MM.1S (cell line): ENCODE results near the gene GRIK2.

Experiments used
- DNase-seq: peaks from one replicate; pipeline ENCODE4 v3.0.0-alpha.2; 2015
- H2AFZ ChIP-seq: fragments of 300-600 bp; sonication (generic); 2 replicates; pipeline ENCODE4 v1.6.0; 2016; ENCODE audit warnings: antibody characterized with exemption, low read length
- H3F3A ChIP-seq: fragments of 300-600 bp; sonication (generic); 2 replicates; pipeline ENCODE4 v1.6.1; 2016; ENCODE audit warnings: mild to moderate bottlenecking, antibody characterized with exemption, low read length, moderate library complexity, mixed read lengths; ENCODE audit not compliant: insufficient read depth
- H3K27ac ChIP-seq: fragments of 300-600 bp; sonication (generic); 2 replicates; pipeline ENCODE4 v1.5.1; 2016; ENCODE audit warnings: mild to moderate bottlenecking, low read length
- H3K27me3 ChIP-seq: fragments of 300-600 bp; sonication (generic); replicated peaks from 2 replicates; pipeline ENCODE4 v1.6.0; 2016; ENCODE audit warnings: low read length; ENCODE audit not compliant: insufficient read depth
- H3K36me3 ChIP-seq: fragments of 300-600 bp; sonication (generic); replicated peaks from 2 replicates; pipeline ENCODE4 v1.6.1; 2016; ENCODE audit warnings: mild to moderate bottlenecking, low read length, mixed read lengths; ENCODE audit not compliant: insufficient read depth
- H3K4me1 ChIP-seq: fragments of 300-600 bp; sonication (generic); 2 replicates; pipeline ENCODE4 v1.6.1; 2016; ENCODE audit warnings: low read length, mixed read lengths
- H3K4me2 ChIP-seq: fragments of 300-600 bp; sonication (generic); 2 replicates; pipeline ENCODE4 v1.6.0; 2016; ENCODE audit warnings: low read depth, low read length
- H3K4me3 ChIP-seq: fragments of 300-600 bp; sonication (generic); 2 replicates; pipeline ENCODE4 v1.5.1; 2016; ENCODE audit warnings: low read length, mixed read lengths
- H3K79me2 ChIP-seq: fragments of 300-600 bp; sonication (generic); 2 replicates; pipeline ENCODE4 v1.6.1; 2016; ENCODE audit warnings: mixed run types, low read length, mixed read lengths
- H3K9ac ChIP-seq: fragments of 300-600 bp; sonication (generic); 2 replicates; pipeline ENCODE4 v1.6.1; 2016; ENCODE audit warnings: low read length, mixed read lengths
- H3K9me2 ChIP-seq: fragments of 300-600 bp; sonication (generic); replicated peaks from 2 replicates; pipeline ENCODE4 v1.6.1; 2016; ENCODE audit warnings: mild to moderate bottlenecking, low read length, mixed read lengths; ENCODE audit not compliant: insufficient read depth
- H3K9me3 ChIP-seq: fragments of 300-600 bp; sonication (generic); replicated peaks from 2 replicates; pipeline ENCODE4 v1.6.1; 2016; ENCODE audit warnings: mild to moderate bottlenecking, low read length, mixed read lengths; ENCODE audit not compliant: insufficient read depth
- H4K20me1 ChIP-seq: fragments of 300-600 bp; sonication (generic); 2 replicates; pipeline ENCODE4 v1.6.1; 2016; ENCODE audit warnings: mild to moderate bottlenecking, low read length, moderate library complexity, mixed read lengths; ENCODE audit not compliant: insufficient read depth
- EZH2 ChIP-seq: fragments of 300-600 bp; sonication (generic); optimal IDR thresholded peaks from 2 replicates; pipeline ENCODE3; 2017; ENCODE audit warnings: low read depth, mild to moderate bottlenecking, antibody characterized with exemption, low read length, mixed read lengths
- EZH2phosphoT487 ChIP-seq: fragments of 300-600 bp; sonication (generic); IDR thresholded peaks from 2 replicates; pipeline ENCODE4 v1.6.1; 2018; ENCODE audit warnings: antibody characterized with exemption, low read length
- TF ChIP-seq, protein P1 (sequence below): fragments of 300-600 bp; sonication (generic); IDR thresholded peaks from 2 replicates; pipeline ENCODE4 v1.5.1; 2016; ENCODE audit warnings: antibody characterized with exemption, low read length, mixed read lengths

GRIK2 gene

DNA sequence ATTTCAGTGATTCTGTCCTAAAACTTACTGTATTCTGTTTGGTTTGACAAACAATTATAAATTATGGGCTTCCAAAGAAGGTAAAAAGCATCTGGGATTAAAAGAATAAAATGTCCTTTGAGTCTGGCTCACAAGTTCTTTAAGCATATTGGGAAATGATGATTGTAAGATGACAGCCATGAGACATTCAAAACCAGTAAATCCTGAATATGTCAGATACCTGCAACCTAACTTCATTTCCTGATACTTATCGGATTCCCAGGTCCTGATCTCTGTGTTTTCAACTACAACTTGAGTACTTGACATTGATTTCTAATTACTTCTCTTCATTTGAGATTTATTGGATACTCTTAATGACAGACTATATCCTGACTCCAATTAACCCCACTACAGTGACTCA is 446.6 kb downstream of the GRIK2 start:
- Histone ChIP-seq H3K9me2 (no peaks in the 10 kb centered on the region), H3K79me2 (no peaks in the 10 kb centered on the region), H3K9me3 (no peaks in the 10 kb centered on the region), H3K4me3 (no peak overlapping the region), H2AFZ (no peak overlapping the region), H3K4me2 (no peak overlapping the region), H3K4me1 (no peaks in the 10 kb centered on the region), H3K27me3 (no peaks in the 10 kb centered on the region), H4K20me1 (no peaks in the 10 kb centered on the region), H3K9ac (no peak overlapping the region), H3K36me3 (no peaks in the 10 kb centered on the region), H3K27ac (no peak overlapping the region), H3F3A (no peaks in the 10 kb centered on the region)
- no peak for DNase-seq
- TF ChIP-seq, protein P1, sequence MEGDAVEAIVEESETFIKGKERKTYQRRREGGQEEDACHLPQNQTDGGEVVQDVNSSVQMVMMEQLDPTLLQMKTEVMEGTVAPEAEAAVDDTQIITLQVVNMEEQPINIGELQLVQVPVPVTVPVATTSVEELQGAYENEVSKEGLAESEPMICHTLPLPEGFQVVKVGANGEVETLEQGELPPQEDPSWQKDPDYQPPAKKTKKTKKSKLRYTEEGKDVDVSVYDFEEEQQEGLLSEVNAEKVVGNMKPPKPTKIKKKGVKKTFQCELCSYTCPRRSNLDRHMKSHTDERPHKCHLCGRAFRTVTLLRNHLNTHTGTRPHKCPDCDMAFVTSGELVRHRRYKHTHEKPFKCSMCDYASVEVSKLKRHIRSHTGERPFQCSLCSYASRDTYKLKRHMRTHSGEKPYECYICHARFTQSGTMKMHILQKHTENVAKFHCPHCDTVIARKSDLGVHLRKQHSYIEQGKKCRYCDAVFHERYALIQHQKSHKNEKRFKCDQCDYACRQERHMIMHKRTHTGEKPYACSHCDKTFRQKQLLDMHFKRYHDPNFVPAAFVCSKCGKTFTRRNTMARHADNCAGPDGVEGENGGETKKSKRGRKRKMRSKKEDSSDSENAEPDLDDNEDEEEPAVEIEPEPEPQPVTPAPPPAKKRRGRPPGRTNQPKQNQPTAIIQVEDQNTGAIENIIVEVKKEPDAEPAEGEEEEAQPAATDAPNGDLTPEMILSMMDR, result no peak

DNA sequence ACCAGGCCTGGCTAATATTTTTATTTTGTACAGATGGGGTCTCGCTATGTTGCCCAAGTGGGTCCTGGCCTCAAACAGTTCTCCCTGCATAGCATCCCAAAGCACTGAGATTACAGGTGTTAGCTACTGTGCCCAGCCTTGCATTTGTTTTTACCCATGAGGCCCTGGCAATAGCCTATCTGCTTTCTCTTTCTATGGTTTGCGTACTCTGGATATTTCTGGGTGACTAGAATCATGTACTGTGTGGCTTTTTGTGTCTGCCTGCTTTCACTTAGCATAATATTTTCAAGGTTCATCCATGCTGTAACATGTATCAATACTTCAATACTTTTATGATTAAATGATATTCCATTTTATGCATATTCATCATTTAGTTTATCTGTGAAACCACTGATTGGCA is 451.7 kb downstream of the GRIK2 start:
- no peak overlapping the region for H2AFZ ChIP-seq
- TF ChIP-seq, protein P1, result no peak
- TF ChIP-seq EZH2, result no peak
- TF ChIP-seq EZH2phosphoT487, result no peak

GRCh38 chr6:101845621-101846020 is 452.1 kb downstream of the GRIK2 start:
- no peaks in the 10 kb centered on the region for H3F3A ChIP-seq
- TF ChIP-seq EZH2, result no peak
- TF ChIP-seq, protein P1, result no peak
- no peak for TF ChIP-seq EZH2phosphoT487
- no peaks in the 10 kb centered on the region for H3K4me1 ChIP-seq
- DNase-seq, result peak; percentile 39
- H3K27ac ChIP-seq, result no peak overlapping the region
- no peaks in the 10 kb centered on the region for H3K36me3 ChIP-seq
- H3K4me2 ChIP-seq, result peak overlapping the region; percentile 8; the same call in 1 of the 2 replicates
- H3K9me2 ChIP-seq, result no peaks in the 10 kb centered on the region
- no peak overlapping the region for H2AFZ ChIP-seq
- H3K79me2 ChIP-seq, result no peaks in the 10 kb centered on the region
- no peaks in the 10 kb centered on the region for H3K9me3 ChIP-seq
- H3K4me3 ChIP-seq, result no peak overlapping the region
- no peak overlapping the region for H3K9ac ChIP-seq
- no peaks in the 10 kb centered on the region for H4K20me1 ChIP-seq
- H3K27me3 ChIP-seq, result no peaks in the 10 kb centered on the region

More for the DNA sequence above, 451.7 kb downstream of the GRIK2 start:
- Histone ChIP-seq H3K4me2 (peak overlapping the region; percentile 8; the same call in 1 of the 2 replicates), H3F3A (no peaks in the 10 kb centered on the region), H3K9me2 (no peaks in the 10 kb centered on the region), H3K79me2 (no peaks in the 10 kb centered on the region), H3K4me1 (no peaks in the 10 kb centered on the region), H4K20me1 (no peaks in the 10 kb centered on the region), H3K27me3 (no peaks in the 10 kb centered on the region), H3K9ac (no peak overlapping the region), H3K9me3 (no peaks in the 10 kb centered on the region), H3K27ac (no peak overlapping the region), H3K36me3 (no peaks in the 10 kb centered on the region), H3K4me3 (no peak overlapping the region)
- peak; percentile 10 for DNase-seq
